SK-N-SH treated with all-trans-retinoic acid at 6 μM for 48 hours (cell line): ENCODE measurements around the gene EXTL1.

ENCODE experiments used
- ATAC-seq: fragments of 200-7000 bp; cut with Tn5 transposase; 3 replicates; pipeline ENCODE4 v1.9.1; 2020; ENCODE audit warnings: mild to moderate bottlenecking, moderate library complexity
- ARNTL ChIP-seq: fragments of 450-650 bp; formaldehyde crosslinking; IDR thresholded peaks from 2 replicates; pipeline ENCODE4 v1.5.0; 2020; ENCODE audit warnings: low read depth, mild to moderate bottlenecking, moderate library complexity, borderline replicate concordance
- BACH2 ChIP-seq: fragments of 250-450 bp; sonication (Bioruptor Pico); IDR thresholded peaks from 2 replicates; pipeline ENCODE4 v1.9.0; 2021; ENCODE audit warnings: mild to moderate bottlenecking, borderline replicate concordance
- CREB5 ChIP-seq: fragments of 250-450 bp; sonication (Bioruptor Pico); IDR thresholded peaks from 2 replicates; pipeline ENCODE4 v1.5.1; 2020; ENCODE audit warnings: low read depth, mild to moderate bottlenecking, moderate library complexity
- CSDC2 ChIP-seq: fragments of 250-450 bp; sonication (Bioruptor Pico); IDR thresholded peaks from 2 replicates; pipeline ENCODE4 v1.5.0; 2020; ENCODE audit warnings: mild to moderate bottlenecking, moderate library complexity
- ESRRG ChIP-seq: fragments of 250-450 bp; sonication (Bioruptor Pico); IDR thresholded peaks from 2 replicates; pipeline ENCODE4 v1.6.1; 2021; ENCODE audit warnings: mild to moderate bottlenecking
- GLIS3 ChIP-seq: fragments of 250-450 bp; sonication (Bioruptor Pico); IDR thresholded peaks from 2 replicates; pipeline ENCODE4 v1.5.0; 2020; ENCODE audit warnings: mild to moderate bottlenecking, moderate library complexity
- ISL1 ChIP-seq: fragments of 250-450 bp; sonication (Bioruptor Pico); IDR thresholded peaks from 2 replicates; pipeline ENCODE4 v2.1.2; 2022; ENCODE audit warnings: mild to moderate bottlenecking, moderate library complexity
- OSR1 ChIP-seq: fragments of 250-450 bp; sonication (Bioruptor Pico); IDR thresholded peaks from 2 replicates; pipeline ENCODE4 v1.8.0; 2022; ENCODE audit warnings: moderate library complexity, mild to moderate bottlenecking, inconsistent platforms
- PATZ1 ChIP-seq: fragments of 250-450 bp; sonication (Bioruptor Pico); IDR thresholded peaks from 2 replicates; pipeline ENCODE4 v1.8.0; 2020; ENCODE audit warnings: mild to moderate bottlenecking, moderate library complexity, borderline replicate concordance
- PPARA ChIP-seq: fragments of 250-450 bp; sonication (Bioruptor Pico); IDR thresholded peaks from 2 replicates; pipeline ENCODE4 v1.5.0; 2020; ENCODE audit warnings: mild to moderate bottlenecking, borderline replicate concordance
- RARB ChIP-seq: fragments of 250-450 bp; sonication (Bioruptor Pico); IDR thresholded peaks from 2 replicates; pipeline ENCODE4 v1.8.0; 2021; ENCODE audit warnings: mild to moderate bottlenecking, moderate library complexity
- SNAI2 ChIP-seq: fragments of 250-450 bp; sonication (Bioruptor Pico); IDR thresholded peaks from 2 replicates; pipeline ENCODE4 v1.5.0; 2020; ENCODE audit warnings: mild to moderate bottlenecking, moderate library complexity
- TCF4 ChIP-seq: fragments of 250-450 bp; sonication (Bioruptor Pico); IDR thresholded peaks from 2 replicates; pipeline ENCODE4 v1.8.0; 2021; ENCODE audit warnings: mild to moderate bottlenecking, moderate library complexity, borderline replicate concordance
- TOX ChIP-seq: fragments of 250-450 bp; sonication (Bioruptor Pico); IDR thresholded peaks from 2 replicates; pipeline ENCODE4 v1.8.0; 2021; ENCODE audit warnings: mild to moderate bottlenecking, moderate library complexity, borderline replicate concordance
- ZC3H10 ChIP-seq: fragments of 250-450 bp; sonication (Bioruptor Pico); IDR thresholded peaks from 2 replicates; pipeline ENCODE4 v1.5.1; 2021; ENCODE audit warnings: mild to moderate bottlenecking, moderate library complexity
- ZFP3 ChIP-seq: fragments of 250-450 bp; sonication (Bioruptor Pico); IDR thresholded peaks from 2 replicates; pipeline ENCODE4 v1.5.0; 2020; ENCODE audit warnings: mild to moderate bottlenecking, moderate library complexity
- ZFP30 ChIP-seq: fragments of 450-650 bp; formaldehyde crosslinking; IDR thresholded peaks from 2 replicates; pipeline ENCODE4 v1.5.0; 2022; ENCODE audit warnings: mild to moderate bottlenecking, moderate library complexity
- ZNF565 ChIP-seq: fragments of 450-650 bp; formaldehyde crosslinking; conservative IDR thresholded peaks from 2 replicates; pipeline ENCODE4 v1.5.0; 2020; ENCODE audit warnings: low read depth, mild to moderate bottlenecking, moderate library complexity
- ZNF70 ChIP-seq: fragments of 450-650 bp; formaldehyde crosslinking; IDR thresholded peaks from 2 replicates; pipeline ENCODE4 v1.5.0; 2020; ENCODE audit warnings: mild to moderate bottlenecking, moderate library complexity
- ZNF8 ChIP-seq: fragments of 450-650 bp; formaldehyde crosslinking; IDR thresholded peaks from 2 replicates; pipeline ENCODE4 v1.5.0; 2020; ENCODE audit warnings: mild to moderate bottlenecking, moderate library complexity
- TF ChIP-seq, protein P1 (sequence below): fragments of 250-450 bp; sonication (Bioruptor Pico); IDR thresholded peaks from 2 replicates; pipeline ENCODE4 v1.5.0; 2020; ENCODE audit warnings: mild to moderate bottlenecking, moderate library complexity
- TF ChIP-seq, protein P2 (sequence below): fragments of 250-450 bp; sonication (Bioruptor Pico); IDR thresholded peaks from 2 replicates; pipeline ENCODE4 v1.8.0; 2021; ENCODE audit warnings: low read depth, mild to moderate bottlenecking, moderate library complexity, borderline replicate concordance
- TF ChIP-seq, protein P3 (sequence below): fragments of 250-450 bp; sonication (Bioruptor Pico); IDR thresholded peaks from 2 replicates; pipeline ENCODE4 v1.5.1; 2021; ENCODE audit warnings: mild to moderate bottlenecking, moderate library complexity

EXTL1 gene

GRCh38 chr1:26006710-26007109 lies 14.9 kb upstream of the EXTL1 start (continued):
- TF ChIP-seq RARB = no peak
- no peak for TF ChIP-seq ZC3H10 (CRISPR knock-in tag)
- no peak for TF ChIP-seq ARNTL (CRISPR knock-in tag)
- TF ChIP-seq TOX = no peak
- no peak for TF ChIP-seq BACH2 (CRISPR knock-in tag)
- TF ChIP-seq GLIS3 = no peak
- TF ChIP-seq ISL1 = no peak
- no peak for TF ChIP-seq SNAI2 (CRISPR knock-in tag)
- TF ChIP-seq PPARA = no peak
- no peak for TF ChIP-seq ZFP3 (CRISPR knock-in tag)
- TF ChIP-seq, all 23 proteins: peak for 0

GRCh38 chr1:26009796-26010447 lies 11.7 kb upstream of the EXTL1 start:
- TF ChIP-seq ZFP30 (CRISPR knock-in tag) (no peak), TOX (no peak), OSR1 (no peak), RARB (no peak), ZNF70 (CRISPR knock-in tag) (no peak), PATZ1 (CRISPR knock-in tag) (no peak)
- TF ChIP-seq, protein P1, sequence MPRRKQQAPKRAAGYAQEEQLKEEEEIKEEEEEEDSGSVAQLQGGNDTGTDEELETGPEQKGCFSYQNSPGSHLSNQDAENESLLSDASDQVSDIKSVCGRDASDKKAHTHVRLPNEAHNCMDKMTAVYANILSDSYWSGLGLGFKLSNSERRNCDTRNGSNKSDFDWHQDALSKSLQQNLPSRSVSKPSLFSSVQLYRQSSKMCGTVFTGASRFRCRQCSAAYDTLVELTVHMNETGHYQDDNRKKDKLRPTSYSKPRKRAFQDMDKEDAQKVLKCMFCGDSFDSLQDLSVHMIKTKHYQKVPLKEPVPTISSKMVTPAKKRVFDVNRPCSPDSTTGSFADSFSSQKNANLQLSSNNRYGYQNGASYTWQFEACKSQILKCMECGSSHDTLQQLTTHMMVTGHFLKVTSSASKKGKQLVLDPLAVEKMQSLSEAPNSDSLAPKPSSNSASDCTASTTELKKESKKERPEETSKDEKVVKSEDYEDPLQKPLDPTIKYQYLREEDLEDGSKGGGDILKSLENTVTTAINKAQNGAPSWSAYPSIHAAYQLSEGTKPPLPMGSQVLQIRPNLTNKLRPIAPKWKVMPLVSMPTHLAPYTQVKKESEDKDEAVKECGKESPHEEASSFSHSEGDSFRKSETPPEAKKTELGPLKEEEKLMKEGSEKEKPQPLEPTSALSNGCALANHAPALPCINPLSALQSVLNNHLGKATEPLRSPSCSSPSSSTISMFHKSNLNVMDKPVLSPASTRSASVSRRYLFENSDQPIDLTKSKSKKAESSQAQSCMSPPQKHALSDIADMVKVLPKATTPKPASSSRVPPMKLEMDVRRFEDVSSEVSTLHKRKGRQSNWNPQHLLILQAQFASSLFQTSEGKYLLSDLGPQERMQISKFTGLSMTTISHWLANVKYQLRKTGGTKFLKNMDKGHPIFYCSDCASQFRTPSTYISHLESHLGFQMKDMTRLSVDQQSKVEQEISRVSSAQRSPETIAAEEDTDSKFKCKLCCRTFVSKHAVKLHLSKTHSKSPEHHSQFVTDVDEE (CRISPR knock-in tag) = no peak
- ATAC-seq = peak; percentile 68

- ATAC-seq = no peak
- TF ChIP-seq ESRRG (CRISPR knock-in tag) = no peak
- TF ChIP-seq TOX = no peak
- TF ChIP-seq CREB5 = no peak
- no peak for TF ChIP-seq ISL1
- TF ChIP-seq BACH2 (CRISPR knock-in tag) = no peak
- TF ChIP-seq OSR1 = no peak
- TF ChIP-seq PPARA = no peak
- TF ChIP-seq, protein P1 (CRISPR knock-in tag) = no peak
- TF ChIP-seq RARB = no peak
- TF ChIP-seq ZNF8 (CRISPR knock-in tag) = no peak
- TF ChIP-seq SNAI2 (CRISPR knock-in tag) = no peak
- TF ChIP-seq TCF4 = no peak
- no peak for TF ChIP-seq ZNF565 (CRISPR knock-in tag)
- TF ChIP-seq, protein P2, sequence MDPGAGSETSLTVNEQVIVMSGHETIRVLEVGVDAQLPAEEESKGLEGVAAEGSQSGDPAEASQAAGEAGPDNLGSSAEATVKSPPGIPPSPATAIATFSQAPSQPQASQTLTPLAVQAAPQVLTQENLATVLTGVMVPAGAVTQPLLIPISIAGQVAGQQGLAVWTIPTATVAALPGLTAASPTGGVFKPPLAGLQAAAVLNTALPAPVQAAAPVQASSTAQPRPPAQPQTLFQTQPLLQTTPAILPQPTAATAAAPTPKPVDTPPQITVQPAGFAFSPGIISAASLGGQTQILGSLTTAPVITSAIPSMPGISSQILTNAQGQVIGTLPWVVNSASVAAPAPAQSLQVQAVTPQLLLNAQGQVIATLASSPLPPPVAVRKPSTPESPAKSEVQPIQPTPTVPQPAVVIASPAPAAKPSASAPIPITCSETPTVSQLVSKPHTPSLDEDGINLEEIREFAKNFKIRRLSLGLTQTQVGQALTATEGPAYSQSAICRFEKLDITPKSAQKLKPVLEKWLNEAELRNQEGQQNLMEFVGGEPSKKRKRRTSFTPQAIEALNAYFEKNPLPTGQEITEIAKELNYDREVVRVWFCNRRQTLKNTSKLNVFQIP (CRISPR knock-in tag) = no peak
- no peak for TF ChIP-seq ZNF70 (CRISPR knock-in tag)
- TF ChIP-seq ZFP3 (CRISPR knock-in tag) = no peak
- no peak for TF ChIP-seq ZFP30 (CRISPR knock-in tag)
- no peak for TF ChIP-seq CSDC2 (CRISPR knock-in tag)
- TF ChIP-seq, protein P3, sequence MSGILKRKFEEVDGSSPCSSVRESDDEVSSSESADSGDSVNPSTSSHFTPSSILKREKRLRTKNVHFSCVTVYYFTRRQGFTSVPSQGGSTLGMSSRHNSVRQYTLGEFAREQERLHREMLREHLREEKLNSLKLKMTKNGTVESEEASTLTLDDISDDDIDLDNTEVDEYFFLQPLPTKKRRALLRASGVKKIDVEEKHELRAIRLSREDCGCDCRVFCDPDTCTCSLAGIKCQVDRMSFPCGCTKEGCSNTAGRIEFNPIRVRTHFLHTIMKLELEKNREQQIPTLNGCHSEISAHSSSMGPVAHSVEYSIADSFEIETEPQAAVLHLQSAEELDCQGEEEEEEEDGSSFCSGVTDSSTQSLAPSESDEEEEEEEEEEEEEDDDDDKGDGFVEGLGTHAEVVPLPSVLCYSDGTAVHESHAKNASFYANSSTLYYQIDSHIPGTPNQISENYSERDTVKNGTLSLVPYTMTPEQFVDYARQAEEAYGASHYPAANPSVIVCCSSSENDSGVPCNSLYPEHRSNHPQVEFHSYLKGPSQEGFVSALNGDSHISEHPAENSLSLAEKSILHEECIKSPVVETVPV (CRISPR knock-in tag) = no peak
- TF ChIP-seq ARNTL (CRISPR knock-in tag) = no peak
These were observed 10.8 kb upstream of the EXTL1 start for GRCh38 chr1:26010825-26011224.
